Gastroesophageal sphincter (tissue), 4 donors: ENCODE data around the gene NTSR1. TPM values are rescaled to one million over a fixed set of nuclear protein-coding genes. Genes with fewer than 3 reads are reported as not detected.

Experiments
- ATAC-seq: fragments of 150-250 bp; one replicate; pipeline ENCODE4 v1.9.1; 2016; ENCODE audit warnings: mild to moderate bottlenecking, moderate library complexity
- H3K27ac ChIP-seq, 4 donors: fragments of 200-600 bp; sonication (generic) in 3 of 4; 1 replicate in 3 of 4; 2 replicates in 1 of 4; pipeline ENCODE4 v1.5.1; 2016 to 2019
- H3K27me3 ChIP-seq: fragments of 200-600 bp; sonication (generic); one replicate; pipeline ENCODE4 v1.5.1; 2019
- H3K36me3 ChIP-seq, 2 donors: fragments of 200-600 bp; sonication (generic); one replicate each; pipeline ENCODE4 v1.5.1; 2019; ENCODE audit warnings: control low read depth in 1 of 2
- H3K4me1 ChIP-seq, 3 donors: fragments of 200-600 bp; sonication (generic); 1 replicate in 2 of 3; 2 replicates in 1 of 3; pipeline ENCODE4 v1.5.1; 2016 to 2019; ENCODE audit warnings: control low read depth in 2 of 3
- H3K4me3 ChIP-seq, 2 donors: fragments of 200-600 bp; sonication (generic); one replicate each; pipeline ENCODE4 v1.5.1; 2019; ENCODE audit warnings: mild to moderate bottlenecking in 1 of 2, moderate library complexity in 1 of 2
- H3K9me3 ChIP-seq, 3 donors: fragments of 200-600 bp; sonication (generic); one replicate each; pipeline ENCODE4 v1.5.1; 2017 to 2019; ENCODE audit warnings: control low read depth in 2 of 3
- CTCF ChIP-seq, 4 experiments: fragments of 200-600 bp in 2 of 4; fragments of 450-650 bp in 2 of 4; sonication (generic) in 1 of 4; IDR thresholded peaks; one replicate each; pipeline ENCODE4 v1.5.1; 2017 to 2019; ENCODE audit warnings: antibody characterized with exemption in 4 of 4, mild to moderate bottlenecking in 2 of 4, moderate library complexity in 2 of 4
- EP300 ChIP-seq: sonication (generic); formaldehyde crosslinking; IDR thresholded peaks from one replicate; pipeline ENCODE4 v1.6.1; 2017; ENCODE audit warnings: antibody characterized with exemption, mild to moderate bottlenecking
- POLR2A ChIP-seq, 2 donors: fragments of 450-650 bp; IDR thresholded peaks; one replicate each; pipeline ENCODE4 v1.6.1; 2017; ENCODE audit warnings: antibody characterized with exemption in 2 of 2, mild to moderate bottlenecking in 2 of 2, moderate library complexity in 1 of 2
- POLR2AphosphoS5 ChIP-seq: sonication (generic); formaldehyde crosslinking; IDR thresholded peaks from one replicate; pipeline ENCODE4 v1.6.1; 2017; ENCODE audit warnings: antibody characterized with exemption
- WGBS, 2 donors: methylation state at CpG; one replicate each; pipeline ENCODE4 v1.1.5; 2018; ENCODE audit warnings: low coverage in 1 of 2; 5-methylcytosine and 5-hydroxymethylcytosine counted together
- total RNA-seq, 4 donors: library from RNA; depleted of rRNA; stranded (reverse); fragments of >200 nt; gene quantifications; one replicate each; pipeline ENCODE4 v1.1.0, GENCODE V29; 2016

Gene NTSR1
- total RNA-seq, 4 donors from 2014 or later: 0.13 to 0.85 (median 0.19) TPM

GRCh38 chr20:62758226-62758912 is 49.7 kb downstream of the NTSR1 start:
- ATAC-seq: no peak
- H3K4me3 ChIP-seq: no peak overlapping the region
- H3K9me3 ChIP-seq: peaks cover 0 to 8% (median 0%) of the 10 kb centered on the region in 3 donors
- no peaks in the 10 kb centered on the region for H3K36me3 ChIP-seq
- TF ChIP-seq POLR2AphosphoS5 (no peak), CTCF (IDR thresholded peaks at IDR 0.05) (no peak), EP300 (no peak), POLR2A (IDR thresholded peaks at IDR 0.05) (no peak)
- peaks cover 0 to 27% (median 13%) of the 10 kb centered on the region in 3 donors for H3K4me1 ChIP-seq
- no CpG with 5 or more reads among the region's 16 CpGs for WGBS, 2 donors
- no peak overlapping the region for H3K27ac ChIP-seq
- H3K27me3 ChIP-seq: no peaks in the 10 kb centered on the region

- no peak overlapping the region for H3K27ac ChIP-seq
- H3K27me3 ChIP-seq: peaks cover 9% of the 10 kb centered on the region
- peaks cover 0 to 8% (median 0%) of the 10 kb centered on the region in 3 donors for H3K9me3 ChIP-seq
- peaks cover 0 to 24% (median 13%) of the 10 kb centered on the region in 3 donors for H3K4me1 ChIP-seq
- WGBS, 2 donors: 94% methylated on average over 6 of the region's 20 CpGs; no CpG with 5 or more reads in 1 of the 2 donors
- no peaks in the 10 kb centered on the region for H3K36me3 ChIP-seq
- no peak for ATAC-seq
- H3K4me3 ChIP-seq: no peak overlapping the region
- TF ChIP-seq POLR2AphosphoS5 (no peak), EP300 (no peak), POLR2A (IDR thresholded peaks at IDR 0.05) (no peak), CTCF (IDR thresholded peaks at IDR 0.05) (no peak)
Measured at GRCh38 chr20:62759981-62760431, 51.4 kb downstream of the NTSR1 start.

- WGBS, 2 donors: 50% methylated on average over 2 of the region's 11 CpGs; no CpG with 5 or more reads in 1 of the 2 donors
- TF ChIP-seq CTCF (IDR thresholded peaks at IDR 0.05): no peak
- TF ChIP-seq EP300: no peak
- no peak for TF ChIP-seq POLR2A (IDR thresholded peaks at IDR 0.05)
- no peak for TF ChIP-seq POLR2AphosphoS5
- no peak for ATAC-seq
- H3K27me3 ChIP-seq: peaks cover 12% of the 10 kb centered on the region
- H3K36me3 ChIP-seq: no peaks in the 10 kb centered on the region
- H3K27ac ChIP-seq: peak overlapping the region in 1 of 4 donors; percentile 57
- H3K4me1 ChIP-seq: peaks cover 0 to 24% (median 13%) of the 10 kb centered on the region in 3 donors
- no peak overlapping the region for H3K4me3 ChIP-seq
- peaks cover 0 to 8% (median 0%) of the 10 kb centered on the region in 3 donors for H3K9me3 ChIP-seq
Measured at GRCh38 chr20:62760471-62760855, 51.8 kb downstream of the NTSR1 start.

- no CpG with 5 or more reads among the region's 26 CpGs for WGBS, 2 donors
- H3K27ac ChIP-seq: peak overlapping the region in 3 of 4 donors; percentile 32 to 57 (median 36)
- peaks cover 0 to 8% (median 0%) of the 10 kb centered on the region in 3 donors for H3K9me3 ChIP-seq
- no peak overlapping the region for H3K4me3 ChIP-seq
- peaks cover 0 to 24% (median 13%) of the 10 kb centered on the region in 3 donors for H3K4me1 ChIP-seq
- TF ChIP-seq CTCF (IDR thresholded peaks at IDR 0.05): no peak
- no peak for TF ChIP-seq POLR2AphosphoS5
- TF ChIP-seq POLR2A (IDR thresholded peaks at IDR 0.05): no peak
- no peak for TF ChIP-seq EP300
- no peaks in the 10 kb centered on the region for H3K36me3 ChIP-seq
- ATAC-seq: peak; percentile 59
- H3K27me3 ChIP-seq: peaks cover 19% of the 10 kb centered on the region
Measured at GRCh38 chr20:62760856-62761758, 52.5 kb downstream of the NTSR1 start.
